GM12874 (cell line): ENCODE measurements around the gene TREM2.

ENCODE experiments used
- TF ChIP-seq, protein P1 (sequence below): IDR thresholded peaks from 2 replicates; pipeline ENCODE4 v1.5.1; 2011; ENCODE audit warnings: low read depth, mild to moderate bottlenecking, control low read depth, low read length, moderate library complexity; ENCODE audit not compliant: insufficient read depth

Gene TREM2

DNA sequence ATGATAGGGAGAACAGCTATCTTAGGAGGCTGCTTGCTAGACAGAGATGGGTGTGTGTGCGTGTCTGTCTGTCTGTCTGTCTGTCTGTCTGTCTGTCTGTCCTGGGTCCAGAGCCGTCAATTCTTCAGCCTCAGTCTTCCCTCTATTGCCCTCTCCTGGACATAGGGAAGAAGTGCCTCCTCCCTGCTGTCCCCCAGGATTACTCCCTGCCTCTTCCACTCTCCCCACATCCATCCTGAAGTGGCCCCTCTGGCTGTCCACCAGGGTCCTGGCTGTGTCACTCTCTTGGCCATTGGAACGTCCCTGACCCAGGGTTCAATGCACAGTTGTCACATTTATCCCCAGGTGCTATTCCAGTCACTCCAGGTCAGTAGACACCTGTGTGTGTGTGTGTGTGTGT lies 27.9 kb upstream of the TREM2 start:
- TF ChIP-seq, protein P1, sequence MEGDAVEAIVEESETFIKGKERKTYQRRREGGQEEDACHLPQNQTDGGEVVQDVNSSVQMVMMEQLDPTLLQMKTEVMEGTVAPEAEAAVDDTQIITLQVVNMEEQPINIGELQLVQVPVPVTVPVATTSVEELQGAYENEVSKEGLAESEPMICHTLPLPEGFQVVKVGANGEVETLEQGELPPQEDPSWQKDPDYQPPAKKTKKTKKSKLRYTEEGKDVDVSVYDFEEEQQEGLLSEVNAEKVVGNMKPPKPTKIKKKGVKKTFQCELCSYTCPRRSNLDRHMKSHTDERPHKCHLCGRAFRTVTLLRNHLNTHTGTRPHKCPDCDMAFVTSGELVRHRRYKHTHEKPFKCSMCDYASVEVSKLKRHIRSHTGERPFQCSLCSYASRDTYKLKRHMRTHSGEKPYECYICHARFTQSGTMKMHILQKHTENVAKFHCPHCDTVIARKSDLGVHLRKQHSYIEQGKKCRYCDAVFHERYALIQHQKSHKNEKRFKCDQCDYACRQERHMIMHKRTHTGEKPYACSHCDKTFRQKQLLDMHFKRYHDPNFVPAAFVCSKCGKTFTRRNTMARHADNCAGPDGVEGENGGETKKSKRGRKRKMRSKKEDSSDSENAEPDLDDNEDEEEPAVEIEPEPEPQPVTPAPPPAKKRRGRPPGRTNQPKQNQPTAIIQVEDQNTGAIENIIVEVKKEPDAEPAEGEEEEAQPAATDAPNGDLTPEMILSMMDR = no peak

DNA sequence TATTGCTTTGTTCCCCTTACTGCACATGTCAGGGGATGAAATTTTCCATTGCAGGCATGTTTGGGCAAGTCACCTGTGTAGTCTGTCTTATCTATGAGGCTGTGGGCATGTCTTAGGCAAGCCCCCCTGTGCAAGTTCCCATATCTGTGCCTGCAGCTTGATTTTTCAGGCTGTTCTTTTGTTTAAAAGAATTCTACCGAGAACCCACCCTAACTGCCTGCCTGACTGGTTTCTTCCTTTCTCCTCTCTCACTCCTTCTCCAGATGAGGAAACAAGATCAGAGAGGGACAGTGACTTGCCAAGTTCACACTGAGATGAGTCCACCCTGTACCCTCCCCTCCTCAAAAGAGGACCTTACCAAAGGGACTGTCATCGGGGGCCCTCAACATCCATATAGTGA lies 27.1 kb upstream of the TREM2 start:
- TF ChIP-seq, protein P1 = no peak

DNA sequence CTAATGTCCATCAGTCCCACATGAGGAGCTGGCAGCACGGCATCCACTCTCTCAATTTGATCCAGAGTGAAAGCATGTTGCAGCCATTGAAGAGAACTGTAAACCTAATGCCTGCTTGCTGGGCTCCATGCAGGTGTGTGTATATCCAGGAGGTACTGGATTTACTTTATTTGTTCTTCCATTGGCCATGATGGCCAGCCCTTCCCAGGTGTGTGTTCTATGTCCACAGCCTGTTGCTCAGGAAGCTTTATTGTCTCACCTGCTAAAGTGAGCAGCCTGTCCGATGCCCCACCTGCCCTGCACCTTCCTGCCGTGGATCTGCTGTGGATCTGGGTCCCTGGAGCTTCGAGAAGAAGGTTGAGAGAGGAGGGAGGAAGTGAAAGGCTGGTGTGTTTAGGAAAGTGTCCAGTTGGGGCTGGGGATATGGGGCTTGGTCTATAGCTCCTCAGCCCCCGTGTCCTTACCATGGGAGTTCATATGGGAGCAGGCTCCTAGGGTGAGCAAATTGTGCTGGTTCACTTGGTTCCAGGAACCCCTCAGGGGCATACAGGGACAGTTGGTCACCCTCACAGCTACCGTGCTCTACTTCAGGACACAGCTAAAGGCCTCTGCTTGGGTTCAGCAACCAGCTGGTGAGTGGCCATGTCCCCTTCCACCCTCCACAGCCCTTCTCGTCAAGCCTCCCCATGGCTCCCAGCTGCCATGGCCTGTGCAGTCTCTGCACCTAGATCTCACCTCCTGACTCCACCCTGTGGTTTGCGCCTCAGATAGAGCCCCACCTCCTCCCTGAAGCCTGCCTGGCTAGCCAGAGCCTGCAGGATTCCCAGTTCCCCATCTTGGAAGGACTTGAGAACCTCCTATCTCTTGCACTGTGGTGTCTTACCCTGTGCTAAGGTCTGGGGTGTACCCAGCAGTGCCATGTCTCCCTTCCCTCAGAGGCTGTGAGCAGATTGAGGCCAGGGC lies 25.3 kb upstream of the TREM2 start:
- TF ChIP-seq, protein P1 = no peak

DNA sequence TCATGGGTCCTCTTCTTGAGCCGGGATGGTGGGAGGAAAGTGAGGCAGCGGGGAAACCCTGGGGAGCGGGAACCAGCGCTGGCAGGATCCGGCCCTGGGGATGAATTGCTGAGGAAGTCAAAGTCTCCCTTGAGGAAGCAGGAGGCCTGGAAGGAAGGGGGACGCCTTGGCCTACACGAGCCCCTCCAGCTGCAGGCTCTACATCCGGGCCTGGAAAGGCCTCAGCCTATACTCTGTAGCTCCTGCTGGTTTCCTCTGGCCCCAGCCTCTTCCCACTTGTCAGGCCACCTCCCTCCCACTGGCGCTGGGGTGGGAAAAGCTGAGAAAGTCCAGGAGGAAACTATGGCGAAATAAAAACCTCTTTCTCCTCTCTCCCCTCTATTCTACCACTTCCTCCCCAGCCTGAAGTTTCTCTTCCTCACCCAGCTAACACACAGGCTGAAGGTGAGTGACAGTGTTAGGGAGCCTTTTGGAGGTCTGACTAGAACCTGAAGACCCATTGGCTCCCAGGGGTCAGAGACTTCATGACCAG lies 23.2 kb upstream of the TREM2 start:
- TF ChIP-seq, protein P1 = no peak

DNA sequence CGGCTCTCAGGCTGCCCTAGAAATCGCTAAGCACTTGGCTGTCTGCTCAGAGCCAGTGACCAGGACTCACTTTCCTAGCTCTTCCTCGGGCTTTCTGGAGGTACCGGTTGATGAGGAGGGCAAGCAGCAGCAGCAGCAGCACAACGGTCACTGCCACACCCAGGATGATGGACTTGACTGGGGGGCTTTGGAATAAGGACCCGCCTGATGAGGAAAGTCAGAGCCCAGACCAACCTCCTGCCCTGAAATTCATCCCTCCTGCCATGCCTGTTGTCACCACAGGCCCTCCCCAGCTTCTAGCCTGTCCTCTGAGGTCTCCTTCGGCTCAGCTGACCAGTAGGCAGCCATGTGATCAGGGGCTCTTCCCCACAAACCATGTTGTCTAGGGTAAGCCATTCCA lies 21.8 kb upstream of the TREM2 start:
- TF ChIP-seq, protein P1 = no peak

DNA sequence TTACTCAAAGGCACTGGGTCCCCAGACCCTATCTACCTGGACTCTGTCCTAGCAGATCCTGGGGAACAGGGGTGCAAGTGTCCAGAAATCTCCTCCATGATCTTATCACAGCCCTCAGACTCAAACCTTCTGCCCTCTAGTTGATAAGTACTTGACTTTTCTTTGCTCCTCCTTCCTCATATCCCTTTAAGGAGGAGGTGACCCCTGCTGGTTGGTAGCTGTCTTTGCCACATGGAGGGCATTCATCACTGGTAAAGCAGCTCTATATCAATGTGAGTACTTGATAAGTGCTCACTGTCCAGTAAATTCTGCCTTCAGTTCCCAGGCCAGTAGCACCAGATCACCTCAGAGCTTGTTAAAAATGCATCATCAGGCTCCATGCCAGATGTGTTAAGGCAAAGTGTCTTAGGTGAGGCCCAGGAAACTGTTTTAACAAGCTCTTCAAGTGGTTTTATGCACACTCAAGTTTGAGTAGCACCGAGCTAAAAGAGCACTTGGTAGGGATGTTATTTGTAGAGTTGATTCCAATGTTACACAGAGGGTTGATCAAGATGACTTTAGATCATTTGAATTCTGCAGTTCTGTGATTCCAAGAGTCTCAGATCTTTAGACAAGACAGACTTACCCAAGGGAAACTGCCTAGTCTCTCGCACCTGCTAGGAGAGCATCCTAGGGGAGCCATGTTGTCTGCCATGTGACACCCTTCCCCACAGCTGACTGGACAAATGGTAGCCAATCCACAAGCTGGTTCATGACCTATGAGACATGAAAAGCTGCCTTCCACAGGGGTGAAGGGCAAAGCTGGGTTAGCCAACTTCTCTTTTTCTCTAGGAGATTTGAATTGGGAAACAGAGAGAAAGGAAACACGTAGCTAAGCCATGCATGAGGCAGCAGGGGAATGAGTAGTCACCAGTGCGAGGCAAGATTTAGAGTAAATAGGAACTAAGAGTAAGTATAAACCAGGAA lies 19.4 kb upstream of the TREM2 start:
- TF ChIP-seq, protein P1 = peak; percentile 63

DNA sequence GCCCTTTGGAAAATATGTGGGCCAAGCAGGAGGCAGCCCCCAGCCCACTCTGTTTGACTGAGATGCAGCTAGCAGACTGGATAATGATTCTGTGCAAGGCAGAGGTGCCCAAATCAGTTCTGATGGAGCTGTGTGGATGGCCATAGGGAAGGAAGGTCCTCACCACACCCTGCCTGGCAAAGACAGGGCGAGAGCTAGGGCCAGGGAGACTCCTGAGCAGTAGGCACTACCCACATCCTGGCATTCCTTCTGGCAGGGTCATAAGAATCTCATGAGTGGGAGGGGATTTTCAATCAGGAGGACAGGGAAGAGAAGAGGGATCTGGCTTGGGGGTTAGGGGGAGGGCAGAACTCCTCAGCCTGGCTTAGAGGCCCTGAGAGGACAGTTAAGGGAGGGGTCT lies 18.6 kb upstream of the TREM2 start:
- TF ChIP-seq, protein P1 = no peak
